ENCODE results near the gene EYS. TPM values are rescaled to one million over a fixed set of nuclear protein-coding genes. Genes with fewer than 3 reads are reported as not detected.

The EYS gene
- total RNA-seq, 1 experiment from 2014 or later = not detected

DNA sequence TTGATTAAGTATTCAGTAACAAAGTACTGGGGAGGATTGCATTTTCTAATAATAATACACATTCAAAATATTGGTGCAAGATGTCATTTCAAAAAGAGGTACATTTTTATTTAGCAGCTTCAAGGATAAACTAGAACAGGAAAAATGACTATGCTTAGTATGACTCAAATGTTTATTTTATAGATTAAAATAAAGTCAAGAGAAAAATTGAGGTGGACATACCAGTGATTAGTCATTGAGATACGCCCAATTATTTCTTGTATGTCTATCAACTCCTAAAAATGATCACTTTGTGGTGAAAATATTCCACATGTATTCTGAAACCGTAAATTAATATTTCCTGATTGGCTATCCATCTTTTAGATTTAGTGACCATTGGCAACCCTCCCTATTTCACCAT lies 1974.7 kb downstream of the EYS start:
- H4K8ac ChIP-seq (replicated peaks; ENCODE audit: insufficient read length, low read depth, low read length) = no peak overlapping the region

More for the DNA sequence above, 1974.7 kb downstream of the EYS start:
- Histone ChIP-seq H4K20me1 (ENCODE audit: control insufficient read depth, insufficient read depth, insufficient read length) (no peaks in the 10 kb centered on the region), H3K56ac (ENCODE audit: insufficient read length, low read depth, low read length) (no peak overlapping the region), H2AFZ (ENCODE audit: low read length) (no peak overlapping the region), H2AK5ac (ENCODE audit: insufficient read length, low read length) (no peak overlapping the region), H4K5ac (ENCODE audit: insufficient read length, low read depth, low read length) (no peak overlapping the region), H3K4me2 (ENCODE audit: insufficient read depth, insufficient read length, low read length) (no peak overlapping the region), H3K23ac (ENCODE audit: insufficient read length, low read depth, low read length) (no peak overlapping the region), H3K23me2 (ENCODE audit: insufficient read length, low read depth, low read length, poor library complexity, severe bottlenecking) (no peaks in the 10 kb centered on the region), H2BK20ac (ENCODE audit: low read depth, low read length, poor library complexity, severe bottlenecking) (no peak overlapping the region), H4K91ac (ENCODE audit: insufficient read length, low read depth, low read length) (no peak overlapping the region), H3K9ac (ENCODE audit: extremely low read depth, insufficient read length, low read length) (no peak overlapping the region), H3K27me3 (ENCODE audit: insufficient read depth, low read length) (no peaks in the 10 kb centered on the region), H3K9me3 (ENCODE audit: control insufficient read depth, low read depth, low read length) (no peaks in the 10 kb centered on the region), H3K4ac (ENCODE audit: low read depth, low read length) (no peak overlapping the region), H3K18ac (ENCODE audit: insufficient read length, low read depth, low read length) (no peak overlapping the region), H3K4me1 (ENCODE audit: insufficient read depth, low read length) (no peaks in the 10 kb centered on the region), H2BK120ac (ENCODE audit: low read depth, low read length, poor library complexity, severe bottlenecking) (no peak overlapping the region), H2BK12ac (ENCODE audit: insufficient read length, low read depth, low read length) (no peak overlapping the region), H3K14ac (ENCODE audit: insufficient read depth, low read length) (no peak overlapping the region), H2BK5ac (ENCODE audit: insufficient read length, low read length) (no peak overlapping the region), H3K27ac (ENCODE audit: insufficient read length, low read depth, low read length) (no peak overlapping the region), H3K79me1 (ENCODE audit: insufficient read depth, low read depth, low read length, poor library complexity, severe bottlenecking) (no peaks in the 10 kb centered on the region), H2BK15ac (ENCODE audit: low read depth, low read length) (no peak overlapping the region), H3T11ph (ENCODE audit: low read length) (no peak overlapping the region), H3K79me2 (ENCODE audit: insufficient read depth, low read length) (no peaks in the 10 kb centered on the region)
- Mint-ChIP-seq H3K27ac (no peak overlapping the region), H3K36me3 (ENCODE audit: insufficient read depth in 1 of 3, low read depth in 3 of 3) (no peaks in the 10 kb centered on the region), H3K4me3 (no peak overlapping the region), H3K4me1 (no peaks in the 10 kb centered on the region), H3K27me3 (ENCODE audit: low read depth) (no peaks in the 10 kb centered on the region), H3K9me3 (no peaks in the 10 kb centered on the region)
- TF ChIP-seq, protein P1, sequence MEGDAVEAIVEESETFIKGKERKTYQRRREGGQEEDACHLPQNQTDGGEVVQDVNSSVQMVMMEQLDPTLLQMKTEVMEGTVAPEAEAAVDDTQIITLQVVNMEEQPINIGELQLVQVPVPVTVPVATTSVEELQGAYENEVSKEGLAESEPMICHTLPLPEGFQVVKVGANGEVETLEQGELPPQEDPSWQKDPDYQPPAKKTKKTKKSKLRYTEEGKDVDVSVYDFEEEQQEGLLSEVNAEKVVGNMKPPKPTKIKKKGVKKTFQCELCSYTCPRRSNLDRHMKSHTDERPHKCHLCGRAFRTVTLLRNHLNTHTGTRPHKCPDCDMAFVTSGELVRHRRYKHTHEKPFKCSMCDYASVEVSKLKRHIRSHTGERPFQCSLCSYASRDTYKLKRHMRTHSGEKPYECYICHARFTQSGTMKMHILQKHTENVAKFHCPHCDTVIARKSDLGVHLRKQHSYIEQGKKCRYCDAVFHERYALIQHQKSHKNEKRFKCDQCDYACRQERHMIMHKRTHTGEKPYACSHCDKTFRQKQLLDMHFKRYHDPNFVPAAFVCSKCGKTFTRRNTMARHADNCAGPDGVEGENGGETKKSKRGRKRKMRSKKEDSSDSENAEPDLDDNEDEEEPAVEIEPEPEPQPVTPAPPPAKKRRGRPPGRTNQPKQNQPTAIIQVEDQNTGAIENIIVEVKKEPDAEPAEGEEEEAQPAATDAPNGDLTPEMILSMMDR (conservative IDR thresholded peaks at IDR 0.05) = no peak
- no peak for DNase-seq
- WGBS (ENCODE audit: extremely low coverage, insufficient read length, low lambda C conversion rate) = no CpG with 5 or more reads among the region's 2 CpGs
